GM21515 (cell line): ENCODE results near the gene CASP8AP2.
A peak's percentile ranks its signal among the peaks of the same experiment; 100 is the strongest.
"Not testable (repeated sequence)": the region's sequence is repeated elsewhere in the genome, so short reads cannot be mapped to it uniquely, and the experiment has no call there.

Experiments used
- ATAC-seq: cut with Tn5 transposase; IDR thresholded peaks from one replicate; pipeline ENCODE4 v1.9.1; 2021; ENCODE audit not compliant: unreplicated experiment

Gene CASP8AP2

DNA sequence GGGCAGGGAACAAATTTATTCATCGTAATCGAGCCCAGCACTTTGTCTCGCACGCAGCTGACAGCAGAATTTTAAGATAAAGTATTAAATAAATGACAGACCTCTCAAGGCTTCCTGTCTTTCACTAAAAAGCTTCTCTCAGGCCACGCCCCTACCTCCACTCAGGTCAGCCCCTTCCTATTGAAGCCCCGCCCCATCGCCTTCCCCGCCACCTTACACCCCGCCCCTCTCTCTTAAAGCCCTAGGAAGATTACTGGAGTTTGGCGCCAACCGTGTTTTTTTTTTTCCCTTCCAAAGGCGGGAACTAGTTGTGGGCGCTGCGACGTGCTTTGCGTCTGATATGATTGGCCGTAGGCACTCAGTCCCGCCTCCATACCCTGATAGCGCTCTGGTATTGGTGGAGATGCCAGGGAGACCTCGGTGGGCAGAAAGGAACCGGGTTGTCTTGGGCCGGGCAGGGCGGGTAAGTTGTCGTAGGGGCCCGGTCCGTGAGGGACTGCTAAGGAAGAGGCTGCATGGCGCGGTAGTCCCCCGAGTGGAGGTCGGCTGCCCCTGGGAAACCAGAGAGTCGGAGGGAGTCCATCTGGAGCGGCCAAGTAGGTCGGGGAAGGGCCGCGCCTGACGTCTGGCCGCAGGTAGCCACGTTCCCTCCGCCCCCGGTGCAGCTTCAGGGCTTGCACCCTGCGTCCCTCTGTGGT is at the start of gene CASP8AP2:
CASP8AP2 (plus strand) TSS at position 409 of the 698 bp plus-strand sequence.
- peak; percentile 97 for ATAC-seq

DNA sequence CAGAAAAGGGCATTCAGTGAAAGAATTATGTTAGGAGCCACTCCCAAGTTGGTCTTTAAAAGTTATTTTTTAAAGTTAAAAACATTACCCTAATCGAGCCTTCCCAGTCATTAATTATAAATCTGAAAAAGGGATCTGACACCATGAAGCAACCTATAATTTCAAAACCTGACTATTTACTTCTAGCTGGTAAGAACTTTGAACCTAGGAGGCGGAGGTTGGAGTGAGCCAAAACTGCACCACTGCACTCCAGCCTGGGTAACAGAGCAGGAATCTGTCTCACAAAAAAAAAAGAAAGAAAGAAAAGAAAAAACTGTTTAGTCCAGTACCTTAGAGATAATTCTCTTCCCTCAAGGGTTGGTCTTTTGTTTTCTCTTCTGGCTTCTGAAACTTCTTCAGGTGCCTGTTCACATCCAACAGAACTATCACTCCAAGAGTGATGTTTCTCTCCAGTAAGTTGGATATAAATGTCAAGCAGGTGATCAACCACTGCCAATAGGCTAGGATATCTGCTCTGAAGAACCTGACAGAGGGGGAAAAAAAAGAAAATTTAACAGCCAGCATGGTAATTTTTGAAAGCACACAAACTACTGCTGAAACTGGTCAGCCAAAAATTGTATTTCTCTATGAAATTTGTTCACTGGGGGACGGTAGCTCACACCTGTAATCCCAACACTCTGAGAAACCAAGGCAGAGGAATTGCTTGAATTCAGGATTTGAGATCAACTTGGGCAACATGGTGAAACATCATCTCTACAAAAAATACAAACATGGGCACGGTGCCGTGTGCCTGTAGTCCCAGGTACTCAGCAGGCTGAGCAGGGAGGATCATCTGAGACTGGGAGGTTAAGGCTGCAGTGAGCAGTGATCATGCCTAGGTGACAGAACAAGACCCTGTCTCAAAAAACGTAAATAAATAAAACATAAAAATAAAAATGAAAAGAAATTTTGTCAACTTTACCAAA is 48.3 kb upstream of the CASP8AP2 start:
- no peak for ATAC-seq

GRCh38 chr6:89782222-89782621 is 47.5 kb upstream of the CASP8AP2 start:
- no peak for ATAC-seq

DNA sequence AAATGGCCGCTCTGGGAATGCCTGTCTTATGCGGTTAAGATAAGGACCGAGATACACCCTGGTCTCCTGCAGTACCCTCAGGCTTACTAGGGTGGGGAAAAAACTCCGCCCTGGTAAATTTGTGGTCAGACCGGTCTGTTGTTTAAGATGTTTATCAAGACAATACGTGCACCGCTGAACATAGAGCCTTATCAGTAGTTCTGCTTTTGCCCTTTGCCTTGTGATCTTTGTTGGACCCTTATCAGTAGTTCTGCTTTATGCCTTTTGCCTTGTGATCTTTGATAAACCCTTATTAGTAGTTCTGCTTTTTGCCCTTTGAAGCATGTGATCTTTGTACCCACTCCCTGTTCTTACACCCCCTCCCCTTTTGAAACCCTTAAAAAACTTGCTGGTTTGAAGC is 46.4 kb upstream of the CASP8AP2 start:
- ATAC-seq = not testable (repeated sequence)

GRCh38 chr6:89784838-89785237 is 44.8 kb upstream of the CASP8AP2 start:
- ATAC-seq = no peak

DNA sequence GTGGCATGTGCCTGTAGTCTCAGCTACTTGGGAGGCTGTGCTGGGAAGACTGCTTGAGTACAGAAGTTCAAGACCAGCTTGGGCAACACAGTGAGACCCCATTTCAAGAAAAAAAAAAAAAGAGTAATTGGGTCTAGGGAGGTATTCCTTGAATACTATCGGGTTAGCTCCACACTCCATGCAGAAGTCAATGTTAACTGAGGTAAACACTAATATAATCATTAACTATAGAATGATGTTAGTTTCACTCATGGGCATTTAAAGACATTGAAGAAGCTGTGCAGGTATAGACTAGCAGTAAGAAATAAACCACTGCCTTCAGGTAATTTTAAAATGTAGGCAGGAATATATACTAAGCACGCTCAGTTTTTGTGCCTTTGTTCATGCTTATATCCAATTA is 42.7 kb upstream of the CASP8AP2 start:
- no peak for ATAC-seq

GRCh38 chr6:89787660-89788328 is 41.9 kb upstream of the CASP8AP2 start:
- ATAC-seq = no peak

DNA sequence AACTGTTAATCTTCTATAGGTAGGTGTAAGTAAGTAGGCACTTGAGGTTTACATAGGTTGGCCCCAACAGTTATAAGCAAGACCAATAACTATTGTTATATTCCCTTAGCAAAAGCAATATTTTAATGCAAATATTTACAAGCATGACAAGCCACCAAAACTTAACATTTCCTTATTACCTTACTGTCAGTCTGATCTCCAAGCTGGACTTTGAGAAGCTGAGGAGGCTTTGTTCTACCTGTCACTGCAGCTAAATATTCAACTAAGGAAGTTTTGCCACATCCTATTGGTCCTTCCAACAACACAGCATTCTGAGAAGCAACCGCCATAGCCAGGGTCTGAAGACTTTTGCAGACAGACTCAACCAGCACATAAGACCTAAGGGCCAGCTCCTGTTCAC is 39.7 kb upstream of the CASP8AP2 start:
- ATAC-seq = no peak

DNA sequence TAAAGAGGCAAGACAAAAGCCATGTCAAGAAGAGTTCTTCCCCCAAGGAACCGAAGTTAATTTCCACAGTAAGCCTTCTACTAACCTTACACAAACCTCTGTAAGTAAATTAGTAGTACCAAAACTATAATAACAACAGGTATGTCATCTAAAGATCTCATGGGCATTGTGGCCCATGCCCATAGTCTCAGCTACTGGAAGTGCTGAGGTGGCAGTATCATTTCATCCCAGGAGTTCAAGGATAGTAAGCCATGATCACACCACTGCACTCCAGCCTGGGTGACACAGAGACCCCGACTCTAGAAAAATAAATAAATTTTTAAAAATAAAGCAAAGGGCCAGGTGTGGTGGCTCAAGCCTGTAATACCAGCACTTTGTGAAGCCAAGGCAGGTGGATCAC is 39.3 kb upstream of the CASP8AP2 start:
- no peak for ATAC-seq

DNA sequence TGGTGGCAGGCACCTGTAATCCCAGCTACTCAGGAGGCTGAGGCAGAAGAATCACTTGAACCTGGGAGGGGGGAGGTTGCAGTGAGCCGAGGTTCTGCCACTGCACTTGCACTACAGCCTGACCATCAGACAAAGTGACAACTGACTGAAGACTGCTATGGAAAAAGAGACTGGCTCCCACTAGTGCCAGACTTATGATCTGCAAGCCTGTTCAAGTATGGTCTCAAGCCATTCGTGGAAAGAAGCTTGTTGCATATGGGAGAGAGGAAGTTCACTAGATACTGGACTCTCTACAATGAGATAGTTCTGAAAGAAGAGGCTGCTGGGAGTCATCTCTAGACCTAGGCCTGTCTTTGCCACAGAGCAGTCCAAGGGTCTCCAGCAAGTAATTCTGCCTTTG is 36.8 kb upstream of the CASP8AP2 start:
- no peak for ATAC-seq

GRCh38 chr6:89793586-89793985 is 36.1 kb upstream of the CASP8AP2 start:
- ATAC-seq = no peak

GRCh38 chr6:89794324-89794723 is 35.4 kb upstream of the CASP8AP2 start:
- no peak for ATAC-seq

DNA sequence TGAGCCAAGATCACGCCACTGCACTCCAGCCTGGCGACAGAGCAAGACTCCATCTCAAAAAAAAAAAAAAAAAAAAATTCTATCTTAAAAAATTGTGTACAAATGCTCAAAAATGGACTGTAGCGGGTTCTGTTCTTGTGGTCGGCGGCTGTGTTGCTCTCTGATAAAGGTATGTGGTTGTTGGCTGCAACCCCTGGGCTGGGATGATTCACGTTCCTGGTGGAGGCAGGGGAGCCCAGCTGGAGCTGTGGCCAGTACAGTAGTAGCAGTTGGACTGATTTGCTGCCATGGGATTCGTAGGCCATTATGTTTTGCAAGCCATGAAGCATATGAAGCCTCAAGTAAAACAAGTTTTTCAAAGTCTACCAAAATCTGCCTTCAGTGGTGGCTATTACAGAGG is 32.4 kb upstream of the CASP8AP2 start:
- no peak for ATAC-seq

DNA sequence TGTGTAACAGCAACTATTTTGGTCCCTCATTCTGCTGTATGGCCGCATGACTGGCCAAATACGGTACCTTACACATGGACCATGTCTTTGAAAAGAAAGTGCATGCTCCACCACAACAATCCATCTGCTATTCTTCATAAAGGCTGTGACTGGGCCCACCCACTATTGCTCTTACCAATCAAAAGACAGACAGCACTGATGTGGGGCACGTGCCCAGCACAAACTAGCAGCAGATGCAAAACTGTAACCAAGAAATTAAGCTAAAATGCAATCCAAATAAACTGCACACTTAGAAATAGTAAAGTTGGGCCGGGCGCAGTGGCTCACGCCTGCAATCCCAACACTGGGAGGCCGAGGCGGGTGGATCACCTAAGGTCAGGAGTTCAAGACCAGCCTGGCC is 30.6 kb upstream of the CASP8AP2 start:
- no peak for ATAC-seq

DNA sequence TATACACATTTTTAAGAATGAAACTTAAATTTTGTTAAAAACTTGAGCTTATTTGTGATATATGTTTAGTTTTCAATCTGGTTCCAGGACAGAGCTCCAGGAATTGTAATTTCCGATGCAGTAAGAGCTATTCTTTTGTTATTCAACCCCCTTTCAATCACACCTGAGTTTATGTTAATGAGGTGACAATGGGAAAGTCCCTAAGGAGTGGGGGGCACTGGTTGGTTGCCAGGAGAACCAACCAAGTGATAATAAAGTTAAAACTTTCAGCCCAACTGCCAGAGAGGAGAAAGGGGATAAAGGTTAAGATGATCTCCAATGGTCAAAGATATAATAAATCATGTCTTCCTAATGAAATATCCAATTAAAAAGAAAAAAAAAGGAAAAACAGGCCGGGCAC is 29.9 kb upstream of the CASP8AP2 start:
- ATAC-seq = no peak

DNA sequence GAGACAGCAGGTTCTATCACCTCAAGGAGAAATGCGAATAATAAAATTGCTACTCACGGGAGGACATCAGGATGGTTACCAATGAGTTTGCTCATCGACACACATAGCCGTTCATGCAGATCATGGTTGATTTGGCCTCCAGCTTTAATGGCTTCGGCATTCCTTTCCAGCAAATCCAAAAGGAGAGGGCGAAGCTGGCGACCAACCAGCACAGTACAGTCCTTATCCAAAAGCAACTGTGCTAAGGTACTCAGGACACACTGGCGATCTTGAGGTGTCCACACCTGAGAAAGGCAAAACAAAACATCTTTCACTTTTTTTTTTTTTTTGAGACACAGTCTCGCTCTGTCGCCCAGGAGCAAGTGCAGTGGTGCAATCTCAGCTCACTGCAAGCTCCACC is 26.4 kb upstream of the CASP8AP2 start:
- no peak for ATAC-seq

GRCh38 chr6:89805814-89806371 is 23.8 kb upstream of the CASP8AP2 start:
- no peak for ATAC-seq

- ATAC-seq = no peak
Observed at GRCh38 chr6:89807581-89807980, 22.1 kb upstream of the CASP8AP2 start.

DNA sequence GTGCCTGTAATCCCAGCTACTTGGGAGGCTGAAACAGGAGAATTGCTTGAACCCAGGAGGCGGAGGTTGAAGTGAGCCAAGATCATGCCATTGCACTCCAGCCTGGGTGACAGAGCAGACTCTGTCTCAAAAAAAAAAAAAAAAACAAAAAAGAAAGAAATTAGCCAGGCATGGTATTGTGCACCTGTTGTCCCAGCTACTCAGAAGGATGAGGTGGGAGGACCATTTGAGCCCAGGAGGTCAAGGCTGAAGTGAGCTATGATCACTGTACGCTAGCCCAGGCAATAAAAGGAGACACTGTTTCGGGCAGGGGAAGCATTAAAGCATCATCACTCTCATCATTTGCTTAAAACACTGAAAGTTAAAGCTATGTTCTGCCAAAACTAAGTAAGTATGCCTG is 16.3 kb upstream of the CASP8AP2 start:
- not testable (repeated sequence) for ATAC-seq

GRCh38 chr6:89817481-89817880 is 12.2 kb upstream of the CASP8AP2 start:
- no peak for ATAC-seq

DNA sequence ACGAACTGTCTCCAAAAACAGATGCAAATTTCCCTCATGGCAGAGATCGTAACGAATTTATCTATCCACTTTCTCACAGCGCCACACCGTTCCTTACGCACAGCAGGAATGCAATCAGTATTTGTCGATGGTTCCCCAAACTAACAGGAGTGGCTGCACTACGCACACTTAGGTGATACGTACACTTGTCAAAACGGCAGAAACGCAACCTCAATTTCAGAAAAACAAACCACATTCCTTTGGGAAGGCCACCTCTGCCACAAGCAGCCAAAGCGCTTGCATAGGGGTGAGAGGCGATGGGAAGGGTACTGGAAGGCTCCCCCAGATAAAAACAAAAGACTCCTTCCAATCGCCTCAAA is 10.7 kb upstream of the CASP8AP2 start:
- peak; percentile 21 for ATAC-seq
